RWPE2 (cell line): ENCODE measurements around the gene LTB4R.

ENCODE experiments used
- ATAC-seq: fragments of 200-7000 bp; cut with Tn5 transposase; 3 replicates; pipeline ENCODE4 v1.9.1; 2021; ENCODE audit warnings: low read depth
- DNase-seq: peaks from one replicate; pipeline ENCODE4 v3.0.0-alpha.2; 2020; ENCODE audit warnings: low spot score
- H3K27ac ChIP-seq: fragments of 450-650 bp; 2 replicates; pipeline ENCODE4 v1.5.1; 2017; ENCODE audit warnings: mild to moderate bottlenecking; ENCODE audit not compliant: poor library complexity, severe bottlenecking
- H3K27me3 ChIP-seq: fragments of 250-450 bp; sonication (Bioruptor Pico); 2 replicates; pipeline ENCODE4 v1.5.1; 2021; ENCODE audit warnings: mild to moderate bottlenecking, moderate library complexity; ENCODE audit not compliant: insufficient read depth, poor library complexity, severe bottlenecking
- H3K36me3 ChIP-seq: fragments of 250-450 bp; sonication (Bioruptor Pico); 2 replicates; pipeline ENCODE4 v1.5.1; 2020; ENCODE audit warnings: low read depth, mild to moderate bottlenecking, moderate library complexity
- H3K4me1 ChIP-seq: fragments of 250-450 bp; sonication (Bioruptor Pico); 2 replicates; pipeline ENCODE4 v1.5.1; 2021; ENCODE audit warnings: mild to moderate bottlenecking, moderate library complexity; ENCODE audit not compliant: insufficient read depth, poor library complexity, severe bottlenecking
- H3K4me3 ChIP-seq: fragments of 250-450 bp; sonication (Bioruptor Pico); 2 replicates; pipeline ENCODE4 v1.5.1; 2021; ENCODE audit warnings: mild to moderate bottlenecking, moderate library complexity; ENCODE audit not compliant: severe bottlenecking
- H3K9me3 ChIP-seq: fragments of 250-450 bp; sonication (Bioruptor Pico); 2 replicates; pipeline ENCODE4 v1.5.1; 2021; ENCODE audit warnings: mild to moderate bottlenecking, moderate library complexity; ENCODE audit not compliant: severe bottlenecking
- CTCF ChIP-seq: fragments of 450-650 bp; IDR thresholded peaks from one replicate; pipeline ENCODE4 v1.5.1; 2017; ENCODE audit warnings: mild to moderate bottlenecking, moderate library complexity; ENCODE audit not compliant: poor library complexity, severe bottlenecking

Gene LTB4R

GRCh38 chr14:24355009-24355408 is 43.7 kb downstream of the LTB4R start:
- ATAC-seq, result peak; percentile 17; the same call in 1 of the 3 replicates
- Histone ChIP-seq H3K27me3 (no peaks in the 10 kb centered on the region), H3K36me3 (no peaks in the 10 kb centered on the region), H3K9me3 (no peaks in the 10 kb centered on the region), H3K4me3 (no peak overlapping the region), H3K27ac (no peak overlapping the region), H3K4me1 (peaks cover 7% of the 10 kb centered on the region)
- no peak for DNase-seq
- no peak for TF ChIP-seq CTCF

- ATAC-seq, result no peak
These were observed 44.9 kb downstream of the LTB4R start for GRCh38 chr14:24356208-24356607.

GRCh38 chr14:24360281-24360680 is 49.0 kb downstream of the LTB4R start:
- ATAC-seq (no peak), DNase-seq (no peak)
- H3K27me3 ChIP-seq, result no peaks in the 10 kb centered on the region
- H3K4me3 ChIP-seq, result no peak overlapping the region
- no peaks in the 10 kb centered on the region for H3K9me3 ChIP-seq
- H3K4me1 ChIP-seq, result no peaks in the 10 kb centered on the region
- TF ChIP-seq CTCF, result no peak
- no peak overlapping the region for H3K27ac ChIP-seq
- no peaks in the 10 kb centered on the region for H3K36me3 ChIP-seq

More at GRCh38 chr14:24356208-24356607, 44.9 kb downstream of the LTB4R start:
- Histone ChIP-seq H3K9me3 (no peaks in the 10 kb centered on the region), H3K27ac (no peak overlapping the region), H3K27me3 (no peaks in the 10 kb centered on the region), H3K36me3 (no peaks in the 10 kb centered on the region), H3K4me3 (no peak overlapping the region), H3K4me1 (peaks cover 7% of the 10 kb centered on the region)
- DNase-seq, result no peak
- no peak for TF ChIP-seq CTCF

GRCh38 chr14:24361326-24361725 is 50.0 kb downstream of the LTB4R start:
- Histone ChIP-seq H3K4me1 (peaks cover 9% of the 10 kb centered on the region), H3K27me3 (no peaks in the 10 kb centered on the region), H3K27ac (no peak overlapping the region), H3K36me3 (no peaks in the 10 kb centered on the region), H3K4me3 (no peak overlapping the region), H3K9me3 (no peaks in the 10 kb centered on the region)
- TF ChIP-seq CTCF, result no peak
- DNase-seq (no peak), ATAC-seq (no peak)

GRCh38 chr14:24362241-24362960 is 51.1 kb downstream of the LTB4R start:
- Histone ChIP-seq H3K4me3 (no peak overlapping the region), H3K27ac (peak overlapping the region; percentile 16), H3K36me3 (no peaks in the 10 kb centered on the region), H3K4me1 (peaks cover 9% of the 10 kb centered on the region), H3K9me3 (no peaks in the 10 kb centered on the region), H3K27me3 (peaks cover 2% of the 10 kb centered on the region)
- DNase-seq, result no peak
- no peak for ATAC-seq
- TF ChIP-seq CTCF, result no peak
